AG09309 (cell line): ENCODE results near the gene KLHL3.

Experiments
- DNase-seq: peaks from one replicate; pipeline ENCODE4 v3.0.0-alpha.2; 2010; ENCODE audit warnings: low read depth
- H3K4me3 ChIP-seq: 2 replicates; pipeline ENCODE4 v1.5.1; 2011; ENCODE audit warnings: mild to moderate bottlenecking, low read depth, low read length, moderate library complexity; ENCODE audit not compliant: control insufficient read depth
- TF ChIP-seq, protein P1 (sequence below): IDR thresholded peaks from 2 replicates; pipeline ENCODE4 v1.5.1; 2011; ENCODE audit warnings: mild to moderate bottlenecking, low read depth, low read length, inconsistent platforms; ENCODE audit not compliant: insufficient read depth, control insufficient read depth; ENCODE audit errors: missing control alignments

KLHL3 gene

GRCh38 chr5:137754188-137754960 is 18.5 kb upstream of the KLHL3 start, which contains the start of gene HNRNPA0:
Gene HNRNPA0 (minus strand): TSS chr5:137754363. CDS start chr5:137754066, 297 bp downstream.
- H3K4me3 ChIP-seq: peak within 1 kb of the TSS; percentile 87
- DNase-seq: peak; percentile 87
- TF ChIP-seq, protein P1, sequence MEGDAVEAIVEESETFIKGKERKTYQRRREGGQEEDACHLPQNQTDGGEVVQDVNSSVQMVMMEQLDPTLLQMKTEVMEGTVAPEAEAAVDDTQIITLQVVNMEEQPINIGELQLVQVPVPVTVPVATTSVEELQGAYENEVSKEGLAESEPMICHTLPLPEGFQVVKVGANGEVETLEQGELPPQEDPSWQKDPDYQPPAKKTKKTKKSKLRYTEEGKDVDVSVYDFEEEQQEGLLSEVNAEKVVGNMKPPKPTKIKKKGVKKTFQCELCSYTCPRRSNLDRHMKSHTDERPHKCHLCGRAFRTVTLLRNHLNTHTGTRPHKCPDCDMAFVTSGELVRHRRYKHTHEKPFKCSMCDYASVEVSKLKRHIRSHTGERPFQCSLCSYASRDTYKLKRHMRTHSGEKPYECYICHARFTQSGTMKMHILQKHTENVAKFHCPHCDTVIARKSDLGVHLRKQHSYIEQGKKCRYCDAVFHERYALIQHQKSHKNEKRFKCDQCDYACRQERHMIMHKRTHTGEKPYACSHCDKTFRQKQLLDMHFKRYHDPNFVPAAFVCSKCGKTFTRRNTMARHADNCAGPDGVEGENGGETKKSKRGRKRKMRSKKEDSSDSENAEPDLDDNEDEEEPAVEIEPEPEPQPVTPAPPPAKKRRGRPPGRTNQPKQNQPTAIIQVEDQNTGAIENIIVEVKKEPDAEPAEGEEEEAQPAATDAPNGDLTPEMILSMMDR: no peak

- TF ChIP-seq, protein P1: no peak
- H3K4me3 ChIP-seq: peak overlapping the region; percentile 87
- no peak for DNase-seq
Measured at GRCh38 chr5:137753691-137754187, 17.9 kb upstream of the KLHL3 start.

GRCh38 chr5:137752905-137753690 is 17.2 kb upstream of the KLHL3 start:
- DNase-seq: no peak
- TF ChIP-seq, protein P1: no peak
- peak overlapping the region; percentile 87 for H3K4me3 ChIP-seq

DNA sequence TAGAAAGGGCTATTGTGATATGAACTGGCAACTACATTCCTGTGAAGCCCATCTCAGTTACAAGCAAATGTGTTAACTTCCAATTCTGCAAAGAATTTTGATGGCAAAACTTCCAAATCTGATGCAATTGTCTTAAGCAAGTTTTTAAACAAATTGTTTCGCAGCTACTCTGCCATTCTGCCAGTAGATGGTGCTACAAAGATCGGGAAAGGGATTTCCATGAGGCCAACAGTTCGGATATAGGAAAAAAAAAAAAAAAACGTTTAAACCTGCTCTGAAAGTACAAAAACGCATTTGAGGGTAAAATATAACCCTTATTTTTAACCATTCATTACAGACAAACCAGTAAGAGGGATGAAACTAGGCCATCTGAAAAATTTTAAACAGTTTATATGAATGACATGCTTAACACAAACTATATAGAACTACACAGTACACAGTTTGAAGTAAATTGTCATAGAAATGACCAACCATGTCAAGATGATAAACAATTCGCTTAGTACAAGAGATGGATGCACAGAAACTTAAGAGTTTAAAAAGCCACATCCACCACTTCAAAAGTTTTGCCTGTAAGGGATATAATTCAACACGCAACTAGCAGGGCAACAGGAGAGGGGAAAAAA is 16.1 kb upstream of the KLHL3 start:
- peak; percentile 57 for DNase-seq
- H3K4me3 ChIP-seq: peak overlapping the region; percentile 87
- TF ChIP-seq, protein P1: peak; percentile 77

DNA sequence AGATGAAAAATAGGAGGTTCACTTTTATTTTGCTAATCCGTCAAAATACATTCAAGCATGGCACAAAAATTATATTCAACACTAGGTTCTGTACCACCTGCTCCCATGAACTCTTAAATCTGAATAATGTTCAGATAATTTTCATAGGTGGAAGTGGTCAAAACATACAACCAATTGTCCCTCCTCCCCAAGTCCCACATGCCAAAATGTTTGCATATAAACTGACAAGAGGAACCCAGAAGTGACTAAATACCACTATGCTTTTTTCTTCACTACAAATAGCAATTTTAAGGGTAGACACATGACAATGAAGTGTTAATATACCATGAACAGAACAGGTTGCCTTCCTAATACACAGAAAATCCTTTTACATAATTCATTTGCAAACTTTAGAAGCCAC is 14.5 kb upstream of the KLHL3 start:
- H3K4me3 ChIP-seq: no peak overlapping the region

GRCh38 chr5:137747848-137748247 is 12.0 kb upstream of the KLHL3 start:
- TF ChIP-seq, protein P1: no peak
- no peak for DNase-seq
- no peak overlapping the region for H3K4me3 ChIP-seq

More for the DNA sequence above, 14.5 kb upstream of the KLHL3 start:
- no peak for DNase-seq
- TF ChIP-seq, protein P1: no peak
